ENCODE results near the gene NOTCH3.

Gene NOTCH3

GRCh38 chr19:15187026-15188007 lies 13.5 kb downstream of the NOTCH3 start:
- Histone ChIP-seq H2AFZ (ENCODE audit: low read length) (no peak overlapping the region), H3K4me2 (ENCODE audit: low read length) (no peak overlapping the region), H3K9me3 (ENCODE audit: low read length) (no peaks in the 10 kb centered on the region), H3K9ac (ENCODE audit: low read length) (no peak overlapping the region), H3K36me3 (ENCODE audit: insufficient read depth, low read length) (no peaks in the 10 kb centered on the region), H3K4me3 (ENCODE audit: low read depth, low read length, poor library complexity, severe bottlenecking) (no peak overlapping the region), H3K27ac (ENCODE audit: low read depth, low read length, poor library complexity, severe bottlenecking) (no peak overlapping the region), H3K9me2 (ENCODE audit: low read depth, low read length) (no peaks in the 10 kb centered on the region), H3K27me3 (ENCODE audit: insufficient read depth, low read length) (no peaks in the 10 kb centered on the region), H3K79me2 (ENCODE audit: insufficient read depth, low read length) (no peaks in the 10 kb centered on the region), H3F3A (ENCODE audit: insufficient read depth, low read length) (no peaks in the 10 kb centered on the region), H3K4me1 (ENCODE audit: insufficient read depth, low read length, severe bottlenecking) (no peaks in the 10 kb centered on the region), H4K20me1 (ENCODE audit: insufficient read depth, low read length) (no peaks in the 10 kb centered on the region)
- TF ChIP-seq EZH2 (IDR thresholded peaks at IDR 0.05; ENCODE audit: borderline replicate concordance, low read length) = no peak

- Histone ChIP-seq H3K27me3 (ENCODE audit: insufficient read depth, low read length) (no peaks in the 10 kb centered on the region), H4K20me1 (ENCODE audit: insufficient read depth, low read length) (no peaks in the 10 kb centered on the region), H3F3A (ENCODE audit: insufficient read depth, low read length) (no peaks in the 10 kb centered on the region), H3K9me2 (ENCODE audit: low read depth, low read length) (no peaks in the 10 kb centered on the region), H3K36me3 (ENCODE audit: insufficient read depth, low read length) (no peaks in the 10 kb centered on the region), H3K79me2 (ENCODE audit: insufficient read depth, low read length) (no peaks in the 10 kb centered on the region), H3K27ac (ENCODE audit: low read depth, low read length, poor library complexity, severe bottlenecking) (no peak overlapping the region), H3K4me1 (ENCODE audit: insufficient read depth, low read length, severe bottlenecking) (peaks cover 4% of the 10 kb centered on the region), H3K4me3 (ENCODE audit: low read depth, low read length, poor library complexity, severe bottlenecking) (no peak overlapping the region), H3K9me3 (ENCODE audit: low read length) (no peaks in the 10 kb centered on the region), H3K4me2 (ENCODE audit: low read length) (no peak overlapping the region), H3K9ac (ENCODE audit: low read length) (no peak overlapping the region), H2AFZ (ENCODE audit: low read length) (no peak overlapping the region)
- TF ChIP-seq CTCF (IDR thresholded peaks at IDR 0.05; ENCODE audit: low read length) (no peak), EZH2 (IDR thresholded peaks at IDR 0.05; ENCODE audit: borderline replicate concordance, low read length) (no peak)
These were observed 15.6 kb downstream of the NOTCH3 start for GRCh38 chr19:15185188-15185587.

GRCh38 chr19:15184776-15185175 lies 16.0 kb downstream of the NOTCH3 start:
- Histone ChIP-seq H3K4me2 (ENCODE audit: low read length) (no peak overlapping the region), H4K20me1 (ENCODE audit: insufficient read depth, low read length) (no peaks in the 10 kb centered on the region), H3K4me1 (ENCODE audit: insufficient read depth, low read length, severe bottlenecking) (peaks cover 4% of the 10 kb centered on the region), H3K27ac (ENCODE audit: low read depth, low read length, poor library complexity, severe bottlenecking) (no peak overlapping the region), H3K9me3 (ENCODE audit: low read length) (no peaks in the 10 kb centered on the region), H3K79me2 (ENCODE audit: insufficient read depth, low read length) (no peaks in the 10 kb centered on the region), H3K9ac (ENCODE audit: low read length) (no peak overlapping the region), H3K36me3 (ENCODE audit: insufficient read depth, low read length) (no peaks in the 10 kb centered on the region), H3K27me3 (ENCODE audit: insufficient read depth, low read length) (no peaks in the 10 kb centered on the region), H3F3A (ENCODE audit: insufficient read depth, low read length) (no peaks in the 10 kb centered on the region), H3K9me2 (ENCODE audit: low read depth, low read length) (no peaks in the 10 kb centered on the region), H3K4me3 (ENCODE audit: low read depth, low read length, poor library complexity, severe bottlenecking) (no peak overlapping the region), H2AFZ (ENCODE audit: low read length) (no peak overlapping the region)
- TF ChIP-seq EZH2 (IDR thresholded peaks at IDR 0.05; ENCODE audit: borderline replicate concordance, low read length) (no peak), CTCF (IDR thresholded peaks at IDR 0.05; ENCODE audit: low read length) (no peak)
